ENCODE measurements around the gene BCL6B.
"Not testable (repeated sequence)": the region's sequence is repeated elsewhere in the genome, so short reads cannot be mapped to it uniquely, and the experiment has no call there.

Gene BCL6B, protein sequence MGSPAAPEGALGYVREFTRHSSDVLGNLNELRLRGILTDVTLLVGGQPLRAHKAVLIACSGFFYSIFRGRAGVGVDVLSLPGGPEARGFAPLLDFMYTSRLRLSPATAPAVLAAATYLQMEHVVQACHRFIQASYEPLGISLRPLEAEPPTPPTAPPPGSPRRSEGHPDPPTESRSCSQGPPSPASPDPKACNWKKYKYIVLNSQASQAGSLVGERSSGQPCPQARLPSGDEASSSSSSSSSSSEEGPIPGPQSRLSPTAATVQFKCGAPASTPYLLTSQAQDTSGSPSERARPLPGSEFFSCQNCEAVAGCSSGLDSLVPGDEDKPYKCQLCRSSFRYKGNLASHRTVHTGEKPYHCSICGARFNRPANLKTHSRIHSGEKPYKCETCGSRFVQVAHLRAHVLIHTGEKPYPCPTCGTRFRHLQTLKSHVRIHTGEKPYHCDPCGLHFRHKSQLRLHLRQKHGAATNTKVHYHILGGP

GRCh38 chr17:7022781-7023571, at the start of gene BCL6B:
TSS of gene BCL6B (plus strand) at chr17:7023050. CDS start at chr17:7023672, 622 bp downstream.
- DNase-seq (ENCODE audit: low read depth) = no peak

DNA sequence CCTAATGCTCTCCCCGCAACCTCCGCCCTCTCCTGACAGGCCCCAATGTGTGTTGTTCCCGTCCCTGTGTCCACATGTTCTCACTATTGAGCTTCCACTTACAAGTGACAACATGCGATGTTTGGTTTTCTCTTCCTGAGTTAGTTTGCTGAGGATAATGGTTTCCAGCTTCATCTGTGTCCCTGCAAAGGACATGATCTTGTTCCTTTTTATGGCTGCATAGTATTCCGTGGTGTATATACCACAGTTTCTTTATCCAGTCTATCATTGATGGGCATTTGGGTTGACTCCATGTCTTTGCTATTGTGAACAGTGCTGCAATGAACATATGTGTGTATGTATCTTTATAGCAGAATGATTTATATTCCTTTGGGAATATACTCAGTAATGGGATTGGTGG, 43.4 kb upstream of the BCL6B start:
- not testable (repeated sequence) for DNase-seq (ENCODE audit: low read depth)

DNA sequence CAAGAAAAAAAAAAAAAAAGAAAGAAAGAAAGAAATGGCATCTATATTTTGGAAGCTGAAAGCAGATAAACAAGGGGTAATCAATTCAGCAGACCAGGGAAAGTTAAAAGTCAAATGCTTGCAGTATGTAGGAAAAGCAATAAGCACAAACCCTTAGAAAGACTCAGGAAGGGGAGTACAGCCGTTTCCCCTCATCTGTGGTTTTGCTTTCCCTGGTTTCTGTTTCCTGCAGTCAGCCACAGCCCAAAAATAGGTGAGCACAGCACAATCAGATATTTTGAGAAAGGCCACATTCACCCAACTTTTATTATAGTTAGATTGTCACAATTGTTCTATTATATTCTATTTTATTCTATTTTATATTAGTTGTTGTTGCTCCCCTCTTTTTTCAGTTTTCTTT, 41.4 kb upstream of the BCL6B start:
- no peak for DNase-seq (ENCODE audit: low read depth)

- no peak for DNase-seq (ENCODE audit: low read depth)
Observed at GRCh38 chr17:6985266-6985665, 37.6 kb upstream of the BCL6B start.

DNA sequence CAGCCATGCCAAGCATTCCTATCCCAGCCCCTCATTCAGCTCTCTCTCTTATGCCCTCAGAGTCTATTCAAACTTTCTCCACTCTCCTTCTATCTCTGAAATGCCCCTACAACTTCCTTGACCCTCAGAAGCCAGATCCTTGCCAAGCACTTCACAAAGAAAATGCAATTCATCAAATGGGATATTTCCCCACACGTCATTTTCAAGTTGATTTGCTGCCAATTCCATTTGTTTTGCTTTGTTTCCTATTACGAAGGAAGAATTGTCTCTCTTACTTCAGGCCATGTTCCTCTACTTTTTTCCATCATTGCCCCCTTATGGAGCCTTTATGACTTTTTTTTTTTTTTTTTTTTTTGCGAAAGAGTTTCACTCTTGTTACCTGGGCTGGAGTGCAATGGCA, 36.2 kb upstream of the BCL6B start:
- DNase-seq (ENCODE audit: low read depth) = no peak

- no peak for DNase-seq (ENCODE audit: low read depth)
Observed at GRCh38 chr17:6989779-6990178, 33.1 kb upstream of the BCL6B start.

- not testable (repeated sequence) for DNase-seq (ENCODE audit: low read depth)
Observed at GRCh38 chr17:6993613-6994056, 29.2 kb upstream of the BCL6B start.

DNA sequence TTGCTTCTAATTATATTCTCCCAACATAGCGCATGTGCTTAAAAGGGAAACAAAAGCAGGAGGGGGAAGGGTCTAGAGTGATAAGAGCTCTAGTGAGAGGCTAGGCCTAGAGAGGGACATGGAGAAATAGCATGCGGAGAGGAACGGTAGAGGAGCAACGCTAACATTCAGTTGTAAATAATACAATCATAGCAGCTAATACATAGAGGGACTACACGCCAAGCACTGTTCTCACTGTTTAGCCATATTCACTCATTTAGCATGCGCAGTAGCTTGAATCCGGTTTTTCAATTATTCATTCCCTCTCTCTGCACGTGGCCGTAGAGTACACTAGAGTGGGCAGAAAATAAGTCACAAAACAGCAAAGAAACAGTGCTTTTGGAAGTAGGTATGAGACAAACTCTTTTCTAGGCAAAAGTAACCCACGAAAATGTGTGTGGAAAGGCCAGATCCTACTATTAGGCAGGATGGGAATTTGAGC, 28.7 kb upstream of the BCL6B start:
- no peak for DNase-seq (ENCODE audit: low read depth)

GRCh38 chr17:6994666-6995256, 28.1 kb upstream of the BCL6B start:
- peak; percentile 21 for DNase-seq (ENCODE audit: low read depth)

GRCh38 chr17:6995500-6996255, 27.2 kb upstream of the BCL6B start, which contains the start of gene ALOX12:
TSS of gene ALOX12 (plus strand) at chr17:6996049. CDS start at chr17:6996118, 69 bp downstream.
- DNase-seq (ENCODE audit: low read depth) = no peak

DNA sequence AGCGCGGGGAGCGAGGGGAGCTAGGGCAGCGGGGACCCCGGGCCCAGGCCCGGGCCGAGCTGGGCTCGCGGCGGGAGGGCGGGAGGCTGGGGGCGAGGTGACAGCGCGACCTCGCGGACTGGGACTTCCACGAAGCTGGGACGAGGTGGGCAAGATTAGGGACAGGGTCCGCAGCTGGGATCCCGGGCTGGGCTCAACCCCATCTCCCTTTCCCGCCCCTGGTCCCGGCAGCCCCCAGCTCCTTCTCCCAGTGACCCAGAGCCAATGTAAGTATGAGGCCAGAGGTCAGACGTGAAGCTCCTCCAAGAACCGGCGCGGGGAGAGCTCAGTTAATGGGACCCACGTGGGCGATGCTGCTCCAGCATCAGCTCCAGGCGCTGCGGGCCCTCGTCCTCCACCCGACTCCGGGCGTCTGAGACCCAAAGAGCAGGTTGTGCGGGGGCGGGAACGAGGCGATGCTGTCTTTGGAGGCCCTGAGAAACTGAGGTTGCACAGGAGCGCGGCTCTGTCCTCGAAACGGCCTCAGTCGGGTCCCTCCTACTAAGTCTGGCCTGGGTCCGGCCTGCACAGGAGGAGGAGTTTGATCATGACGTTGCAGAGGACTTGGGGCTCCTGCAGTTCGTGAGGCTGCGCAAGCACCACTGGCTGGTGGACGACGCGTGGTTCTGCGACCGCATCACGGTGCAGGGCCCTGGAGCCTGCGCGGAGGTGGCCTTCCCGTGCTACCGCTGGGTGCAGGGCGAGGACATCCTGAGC, 26.4 kb upstream of the BCL6B start:
- DNase-seq (ENCODE audit: low read depth) = no peak

DNA sequence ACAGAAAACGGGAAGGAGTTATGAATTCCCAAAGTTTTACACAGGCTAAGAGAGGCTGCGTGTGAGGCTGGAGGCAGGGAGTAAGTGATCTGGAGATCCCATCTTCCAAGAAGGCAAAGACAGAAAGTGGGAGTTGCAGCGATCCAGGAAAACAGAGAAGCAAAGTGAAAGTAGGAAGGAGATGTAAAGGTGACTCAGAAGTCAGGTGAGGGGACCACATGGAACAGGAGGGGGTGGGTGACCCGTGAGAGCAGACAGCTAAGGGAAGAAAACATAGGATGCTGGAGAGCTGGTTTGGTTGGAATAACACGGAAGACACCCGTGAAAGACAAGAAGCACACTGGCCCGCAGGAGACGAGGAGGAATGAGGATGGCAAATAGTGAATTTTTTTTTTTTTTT, 25.7 kb upstream of the BCL6B start:
- no peak for DNase-seq (ENCODE audit: low read depth)

DNA sequence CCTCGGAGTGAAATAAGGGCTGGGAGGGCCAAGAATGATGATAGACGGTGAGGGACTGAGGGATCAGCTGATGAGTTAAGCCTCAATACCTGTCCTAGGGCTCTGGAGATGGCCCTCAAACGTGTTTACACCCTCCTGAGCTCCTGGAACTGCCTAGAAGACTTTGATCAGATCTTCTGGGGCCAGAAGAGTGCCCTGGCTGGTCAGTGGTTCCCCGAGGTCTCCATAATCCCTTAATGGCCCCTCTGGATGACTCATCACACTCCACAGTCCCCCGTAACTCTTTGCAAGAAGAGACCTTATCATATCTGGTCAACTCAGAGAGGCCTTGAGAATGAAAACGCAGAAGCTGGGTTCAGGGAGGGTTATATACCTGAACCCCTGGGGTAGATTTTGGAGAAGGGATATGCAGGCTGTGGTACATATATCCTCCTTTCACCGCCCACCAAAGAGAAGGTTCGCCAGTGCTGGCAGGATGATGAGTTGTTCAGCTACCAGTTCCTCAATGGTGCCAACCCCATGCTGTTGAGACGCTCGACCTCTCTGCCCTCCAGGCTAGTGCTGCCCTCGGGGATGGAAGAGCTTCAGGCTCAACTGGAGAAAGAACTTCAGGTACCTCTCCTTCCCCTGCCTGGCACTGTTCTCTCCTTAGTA, 23.9 kb upstream of the BCL6B start:
- DNase-seq (ENCODE audit: low read depth) = no peak

DNA sequence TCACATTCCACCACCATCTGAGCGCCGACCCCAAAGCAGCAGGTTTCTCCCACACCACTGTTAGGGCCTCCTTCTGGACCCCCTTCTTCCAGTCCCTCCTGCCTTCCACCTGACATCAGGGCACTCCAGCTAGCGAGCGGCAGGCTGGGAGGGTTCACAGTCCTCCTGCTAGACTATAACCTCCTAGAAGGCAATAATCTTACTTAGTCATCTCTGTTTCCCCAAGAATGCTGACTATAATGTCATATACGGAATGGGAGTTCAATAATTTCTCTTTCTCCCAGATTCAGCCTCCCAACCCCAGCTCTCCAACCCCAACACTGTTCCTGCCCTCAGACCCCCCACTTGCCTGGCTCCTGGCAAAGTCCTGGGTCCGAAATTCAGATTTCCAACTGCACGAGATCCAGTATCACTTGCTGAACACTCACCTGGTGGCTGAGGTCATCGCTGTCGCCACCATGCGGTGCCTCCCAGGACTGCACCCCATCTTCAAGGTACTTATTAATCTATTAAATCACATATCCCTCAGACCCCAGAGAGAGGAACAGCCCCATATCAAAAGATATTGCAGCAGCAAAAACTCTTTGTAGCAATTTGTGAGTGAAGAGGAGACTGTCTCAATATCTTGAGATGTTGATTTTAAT, 21.4 kb upstream of the BCL6B start:
- DNase-seq (ENCODE audit: low read depth) = peak; percentile 42

- no peak for DNase-seq (ENCODE audit: low read depth)
Observed at GRCh38 chr17:7002288-7003047, 20.4 kb upstream of the BCL6B start.

- DNase-seq (ENCODE audit: low read depth) = no peak
Observed at GRCh38 chr17:7003745-7004144, 19.1 kb upstream of the BCL6B start.

DNA sequence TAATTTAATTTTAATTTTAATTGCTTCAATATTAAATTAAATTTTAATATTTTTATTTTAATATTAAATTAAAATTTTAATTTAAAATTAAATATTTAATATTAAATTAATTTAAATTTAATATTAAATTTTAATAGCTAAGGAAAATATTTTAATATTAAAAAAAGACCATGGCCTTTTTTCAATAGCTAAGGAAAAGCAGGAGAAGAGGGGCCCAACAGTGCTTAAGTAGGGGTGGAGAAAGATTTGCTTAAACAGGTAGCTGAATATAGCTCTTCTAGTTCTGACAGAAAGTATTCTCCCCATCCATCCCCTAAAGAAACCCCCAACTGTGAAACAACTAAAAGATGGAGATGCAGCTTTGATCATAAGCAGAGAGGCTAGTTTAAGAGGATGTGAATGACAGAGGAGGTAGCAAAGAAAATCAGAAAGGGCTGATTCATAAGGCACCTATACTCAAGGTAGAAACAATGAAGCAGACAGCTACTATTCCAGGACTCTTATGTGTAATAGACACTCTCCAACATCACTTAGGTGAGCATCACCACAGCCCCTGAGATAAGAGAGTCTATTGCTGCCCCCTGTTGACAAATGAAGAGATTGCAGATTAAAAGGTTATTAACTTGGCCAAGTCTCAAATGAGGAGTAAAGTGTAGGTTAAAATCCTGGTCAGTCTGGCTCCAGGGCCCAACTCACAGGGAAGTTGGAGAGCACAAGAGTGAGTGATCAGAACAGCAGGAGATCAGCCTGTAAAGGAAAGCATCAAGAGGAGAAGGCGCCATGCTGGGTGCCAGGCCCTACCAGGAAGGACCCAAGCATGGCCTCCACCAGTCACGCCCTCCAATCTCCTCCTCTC, 18.2 kb upstream of the BCL6B start:
- DNase-seq (ENCODE audit: low read depth) = peak; percentile 78

- no peak for DNase-seq (ENCODE audit: low read depth)
Observed at GRCh38 chr17:7005716-7006115, 17.1 kb upstream of the BCL6B start.

All from ELR (cell line).